K562 (cell line): ENCODE results near the gene ECD. TPM values are rescaled to one million over a fixed set of nuclear protein-coding genes. Genes with fewer than 3 reads are reported as not detected.

Experiments used
- ARHGAP35 ChIP-seq: fragments of 450-650 bp; IDR thresholded peaks from 2 replicates; pipeline ENCODE4 v1.6.1; 2018; ENCODE audit not compliant: partially characterized antibody
- GABPB2 ChIP-seq: fragments of 250-450 bp; sonication (Bioruptor Pico); conservative IDR thresholded peaks from 2 replicates; pipeline ENCODE4 v1.5.1; 2021; ENCODE audit warnings: mild to moderate bottlenecking
- HNRNPK ChIP-seq: fragments of 200-400 bp; formaldehyde crosslinking; IDR thresholded peaks from one replicate; pipeline ENCODE4 v1.6.1; 2018; ENCODE audit warnings: mild to moderate bottlenecking, low read depth, low read length; ENCODE audit not compliant: poor library complexity, severe bottlenecking
- MTA1 ChIP-seq: fragments of 450-650 bp; IDR thresholded peaks from 2 replicates; pipeline ENCODE4 v1.6.1; 2017; ENCODE audit warnings: borderline replicate concordance
- RREB1 ChIP-seq: fragments of 250-450 bp; sonication (Bioruptor Pico); IDR thresholded peaks from 2 replicates; pipeline ENCODE4 v1.4.0; 2020
- SOX6 ChIP-seq: fragments of 450-650 bp; IDR thresholded peaks from 2 replicates; pipeline ENCODE4 v1.6.1; 2014; ENCODE audit warnings: mild to moderate bottlenecking
- SUPT5H ChIP-seq: fragments of 450-650 bp; IDR thresholded peaks from 2 replicates; pipeline ENCODE4 v1.6.1; 2016
- YY1 ChIP-seq, 3 experiments: IDR thresholded peaks; 2 replicates each; pipeline ENCODE4 v1.6.1; 2011; ENCODE audit warnings: low read length in 2 of 3, mild to moderate bottlenecking in 2 of 3, moderate library complexity in 2 of 3, borderline replicate concordance in 1 of 3, control low read depth in 1 of 3, low read depth in 1 of 3; ENCODE audit not compliant: insufficient read depth in 3 of 3, insufficient replicate concordance in 2 of 3, control insufficient read depth in 1 of 3, insufficient read length in 1 of 3; ENCODE audit errors: extremely low read depth in 1 of 3
- ZC3H8 ChIP-seq: fragments of 450-650 bp; IDR thresholded peaks from 2 replicates; pipeline ENCODE4 v1.6.1; 2017
- ZNF12 ChIP-seq: sonication (generic); formaldehyde crosslinking; IDR thresholded peaks from 2 replicates; pipeline ENCODE4 v1.4.0; 2020; ENCODE audit warnings: mild to moderate bottlenecking, missing genetic modification reagents
- polyA plus RNA-seq, 8 experiments: library from polyadenylated mRNA; depleted of rRNA in 4 of 8; stranded (reverse) in 5 of 8; unstranded in 3 of 8; fragments of >200 nt; fragmentation: Nextera tagmentation in 2 of 8; fragmentation: Illumina TruSeq in 1 of 8; extraction: Ambion mirVana in 2 of 8; extraction: Trizol in 1 of 8; gene quantifications; 2 replicates each; pipeline versions ENCODE4 v1.2.1 to v1.2.3, GENCODE V29; 2011 to 2014; ENCODE audit warnings: inconsistent platforms in 1 of 8, missing spikeins in 1 of 8
- total RNA-seq, 7 experiments: library from RNA; depleted of rRNA in 6 of 7; stranded (reverse); fragments of >200 nt in 6 of 7; fragmentation: Illumina TruSeq in 2 of 7; extraction: Trizol in 2 of 7; gene quantifications; 2 replicates each; pipeline versions ENCODE4 v1.2.1 to v1.2.3, GENCODE V29; 2011 to 2021; ENCODE audit warnings: low replicate concordance in 1 of 7
- TF ChIP-seq, protein P1 (sequence below): fragments of 450-650 bp; formaldehyde crosslinking; IDR thresholded peaks from 2 replicates; pipeline ENCODE4 v1.4.0; 2020; ENCODE audit warnings: mild to moderate bottlenecking
- TF ChIP-seq, protein P2 (sequence below), 2 experiments: IDR thresholded peaks; 2 replicates each; pipeline ENCODE4 v1.6.1; 2012; ENCODE audit warnings: improper control_type of control experiment in 2 of 2, low read depth in 2 of 2, low read length in 2 of 2, borderline replicate concordance in 1 of 2
- TF ChIP-seq, protein P3 (sequence below): fragments of 250-450 bp; sonication (Bioruptor Pico); IDR thresholded peaks from 2 replicates; pipeline ENCODE4 v1.4.0; 2020
- TF ChIP-seq, protein P4 (sequence below): IDR thresholded peaks from 2 replicates; pipeline ENCODE4 v1.6.1; 2016; ENCODE audit warnings: missing genetic modification characterization, missing compliant biosample characterization

The ECD gene
- total and polyA plus RNA-seq, 9 of the 15 experiments (the other 6 are each of a cell fraction or from before 2014, with no cell fraction given), result 33.5 to 79.9 (median 53.2) TPM

DNA sequence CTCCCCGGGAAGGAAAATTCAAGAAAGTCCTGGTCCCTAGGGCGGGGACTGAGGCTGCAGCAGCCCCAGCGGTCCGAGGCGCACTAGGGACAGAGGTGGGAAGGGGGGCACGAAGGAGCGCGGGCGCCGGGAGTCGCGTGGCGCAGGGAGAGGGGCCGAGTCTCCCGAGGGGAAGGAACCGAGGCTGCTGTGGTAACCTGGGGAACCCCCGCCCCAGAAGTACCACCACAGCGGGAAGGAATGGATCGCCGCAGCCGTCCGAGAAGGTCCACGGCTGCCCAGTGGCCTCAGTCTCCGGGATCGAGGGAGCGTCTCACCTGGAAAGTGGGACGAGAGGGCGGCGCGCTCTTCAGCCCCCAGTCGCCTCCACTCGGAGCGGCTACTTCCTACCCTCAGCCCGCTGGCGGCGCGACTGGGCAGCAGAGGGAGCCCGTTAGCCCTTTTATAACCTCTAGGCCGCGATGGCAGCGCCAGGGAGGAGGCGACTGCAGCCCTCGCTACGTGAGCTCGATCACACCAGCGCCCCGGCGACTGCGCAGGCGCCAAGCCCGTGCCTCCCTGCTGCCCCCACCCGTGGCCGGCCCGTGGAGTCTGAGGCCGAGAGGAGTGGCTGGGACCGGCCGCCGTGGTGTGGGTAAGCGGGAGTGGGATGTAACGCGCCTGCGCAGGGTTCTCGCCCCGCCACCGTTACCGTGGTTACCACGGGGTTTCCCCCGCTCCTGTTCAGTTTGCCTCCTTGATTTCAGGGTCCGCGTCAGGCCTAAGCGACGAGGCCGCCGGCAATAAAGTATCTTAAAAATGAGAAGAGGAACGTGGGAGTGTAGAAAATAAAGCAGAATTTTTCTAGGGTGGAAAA is 71.1 kb downstream of the ECD start, which contains the start of gene P4HA1 (continued):
- TF ChIP-seq GABPB2 (CRISPR knock-in tag) (no peak), ARHGAP35 (no peak), SOX6 (peak; percentile 68), RREB1 (CRISPR knock-in tag) (peak; percentile 75; the same call in 1 of the 2 replicates), HNRNPK (no peak), SUPT5H (peak; percentile 97), MTA1 (peak; percentile 96), YY1 (IDR thresholded peaks at IDR 0.05; ENCODE audit: borderline replicate concordance in 1 of 3, control insufficient read depth in 1 of 3, extremely low read depth in 1 of 3, insufficient read depth in 3 of 3, insufficient read length in 1 of 3, insufficient replicate concordance in 2 of 3, low read depth in 1 of 3, low read length in 2 of 3) (peak in 2 of 3 experiments; percentile 83 to 87), ZC3H8 (no peak), ZNF12 (CRISPR knock-in tag) (peak; percentile 55; the same call in 1 of the 2 replicates)
- TF ChIP-seq, protein P1, sequence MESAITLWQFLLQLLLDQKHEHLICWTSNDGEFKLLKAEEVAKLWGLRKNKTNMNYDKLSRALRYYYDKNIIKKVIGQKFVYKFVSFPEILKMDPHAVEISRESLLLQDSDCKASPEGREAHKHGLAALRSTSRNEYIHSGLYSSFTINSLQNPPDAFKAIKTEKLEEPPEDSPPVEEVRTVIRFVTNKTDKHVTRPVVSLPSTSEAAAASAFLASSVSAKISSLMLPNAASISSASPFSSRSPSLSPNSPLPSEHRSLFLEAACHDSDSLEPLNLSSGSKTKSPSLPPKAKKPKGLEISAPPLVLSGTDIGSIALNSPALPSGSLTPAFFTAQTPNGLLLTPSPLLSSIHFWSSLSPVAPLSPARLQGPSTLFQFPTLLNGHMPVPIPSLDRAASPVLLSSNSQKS (CRISPR knock-in tag), result no peak
- TF ChIP-seq, protein P2, sequence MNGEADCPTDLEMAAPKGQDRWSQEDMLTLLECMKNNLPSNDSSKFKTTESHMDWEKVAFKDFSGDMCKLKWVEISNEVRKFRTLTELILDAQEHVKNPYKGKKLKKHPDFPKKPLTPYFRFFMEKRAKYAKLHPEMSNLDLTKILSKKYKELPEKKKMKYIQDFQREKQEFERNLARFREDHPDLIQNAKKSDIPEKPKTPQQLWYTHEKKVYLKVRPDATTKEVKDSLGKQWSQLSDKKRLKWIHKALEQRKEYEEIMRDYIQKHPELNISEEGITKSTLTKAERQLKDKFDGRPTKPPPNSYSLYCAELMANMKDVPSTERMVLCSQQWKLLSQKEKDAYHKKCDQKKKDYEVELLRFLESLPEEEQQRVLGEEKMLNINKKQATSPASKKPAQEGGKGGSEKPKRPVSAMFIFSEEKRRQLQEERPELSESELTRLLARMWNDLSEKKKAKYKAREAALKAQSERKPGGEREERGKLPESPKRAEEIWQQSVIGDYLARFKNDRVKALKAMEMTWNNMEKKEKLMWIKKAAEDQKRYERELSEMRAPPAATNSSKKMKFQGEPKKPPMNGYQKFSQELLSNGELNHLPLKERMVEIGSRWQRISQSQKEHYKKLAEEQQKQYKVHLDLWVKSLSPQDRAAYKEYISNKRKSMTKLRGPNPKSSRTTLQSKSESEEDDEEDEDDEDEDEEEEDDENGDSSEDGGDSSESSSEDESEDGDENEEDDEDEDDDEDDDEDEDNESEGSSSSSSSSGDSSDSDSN (IDR thresholded peaks at IDR 0.05; ENCODE audit: borderline replicate concordance in 1 of 2, low read depth in 2 of 2, low read length in 2 of 2), result peak; percentile 78 to 82; a peak in 3 of 4 replicates
- TF ChIP-seq, protein P3, sequence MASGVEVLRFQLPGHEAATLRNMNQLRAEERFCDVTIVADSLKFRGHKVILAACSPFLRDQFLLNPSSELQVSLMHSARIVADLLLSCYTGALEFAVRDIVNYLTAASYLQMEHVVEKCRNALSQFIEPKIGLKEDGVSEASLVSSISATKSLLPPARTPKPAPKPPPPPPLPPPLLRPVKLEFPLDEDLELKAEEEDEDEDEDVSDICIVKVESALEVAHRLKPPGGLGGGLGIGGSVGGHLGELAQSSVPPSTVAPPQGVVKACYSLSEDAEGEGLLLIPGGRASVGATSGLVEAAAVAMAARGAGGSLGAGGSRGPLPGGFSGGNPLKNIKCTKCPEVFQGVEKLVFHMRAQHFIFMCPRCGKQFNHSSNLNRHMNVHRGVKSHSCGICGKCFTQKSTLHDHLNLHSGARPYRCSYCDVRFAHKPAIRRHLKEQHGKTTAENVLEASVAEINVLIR, result peak; percentile 63
- TF ChIP-seq, protein P4, sequence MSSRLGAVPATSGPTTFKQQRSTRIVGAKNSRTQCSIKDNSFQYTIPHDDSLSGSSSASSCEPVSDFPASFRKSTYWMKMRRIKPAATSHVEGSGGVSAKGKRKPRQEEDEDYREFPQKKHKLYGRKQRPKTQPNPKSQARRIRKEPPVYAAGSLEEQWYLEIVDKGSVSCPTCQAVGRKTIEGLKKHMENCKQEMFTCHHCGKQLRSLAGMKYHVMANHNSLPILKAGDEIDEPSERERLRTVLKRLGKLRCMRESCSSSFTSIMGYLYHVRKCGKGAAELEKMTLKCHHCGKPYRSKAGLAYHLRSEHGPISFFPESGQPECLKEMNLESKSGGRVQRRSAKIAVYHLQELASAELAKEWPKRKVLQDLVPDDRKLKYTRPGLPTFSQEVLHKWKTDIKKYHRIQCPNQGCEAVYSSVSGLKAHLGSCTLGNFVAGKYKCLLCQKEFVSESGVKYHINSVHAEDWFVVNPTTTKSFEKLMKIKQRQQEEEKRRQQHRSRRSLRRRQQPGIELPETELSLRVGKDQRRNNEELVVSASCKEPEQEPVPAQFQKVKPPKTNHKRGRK, result no peak
